Activated CD4-positive, alpha-beta T cell treated with anti-CD3 and anti-CD28 coated beads, Interleukin-2, amount 10 ng/mL, durations not matched to agents 7 days and 5 days (primary cell): ENCODE results near the gene NRXN2. TPM values are rescaled to one million over a fixed set of nuclear protein-coding genes. Genes with fewer than 3 reads are reported as not detected.

Source experiments
- CTCF ChIA-PET: fragments of 350-600 bp; sonication (Branson Sonifier 250); formaldehyde crosslinking; loops from one replicate; lab custom pipeline; 2021; ENCODE audit warnings: antibody characterized with exemption; lab: Charles Lee
- POLR2A ChIA-PET: fragments of 350-600 bp; sonication (Branson Sonifier 250); formaldehyde crosslinking; loops from one replicate; lab custom pipeline; 2021; ENCODE audit warnings: antibody characterized with exemption; lab: Charles Lee
- DNase-seq: peaks from one replicate; pipeline ENCODE4 v3.0.0-alpha.2; 2020
- H3K27ac Mint-ChIP-seq: one replicate; pipeline ENCODE4 v1.8.0; 2021; ENCODE audit warnings: mild to moderate bottlenecking, moderate library complexity, mixed read lengths
- H3K27me3 Mint-ChIP-seq: one replicate; pipeline ENCODE4 v1.8.0; 2021; ENCODE audit warnings: mixed read lengths
- H3K36me3 Mint-ChIP-seq: one replicate; pipeline ENCODE4 v1.8.0; 2021; ENCODE audit warnings: low read depth, mixed read lengths
- H3K4me1 Mint-ChIP-seq: one replicate; pipeline ENCODE4 v1.8.0; 2021; ENCODE audit warnings: mixed read lengths
- H3K4me3 Mint-ChIP-seq: one replicate; pipeline ENCODE4 v1.8.0; 2021; ENCODE audit warnings: mild to moderate bottlenecking, moderate library complexity, mixed read lengths
- H3K9me3 Mint-ChIP-seq: one replicate; pipeline ENCODE4 v1.8.0; 2021; ENCODE audit warnings: mixed read lengths
- total RNA-seq, 2 experiments: library from RNA; stranded (reverse); gene quantifications; one replicate each; pipeline ENCODE4 v1.2.3, GENCODE V29; 2021

NRXN2 gene
- total RNA-seq, 2 experiments from 2014 or later = 0.07 to 0.15 TPM

DNA sequence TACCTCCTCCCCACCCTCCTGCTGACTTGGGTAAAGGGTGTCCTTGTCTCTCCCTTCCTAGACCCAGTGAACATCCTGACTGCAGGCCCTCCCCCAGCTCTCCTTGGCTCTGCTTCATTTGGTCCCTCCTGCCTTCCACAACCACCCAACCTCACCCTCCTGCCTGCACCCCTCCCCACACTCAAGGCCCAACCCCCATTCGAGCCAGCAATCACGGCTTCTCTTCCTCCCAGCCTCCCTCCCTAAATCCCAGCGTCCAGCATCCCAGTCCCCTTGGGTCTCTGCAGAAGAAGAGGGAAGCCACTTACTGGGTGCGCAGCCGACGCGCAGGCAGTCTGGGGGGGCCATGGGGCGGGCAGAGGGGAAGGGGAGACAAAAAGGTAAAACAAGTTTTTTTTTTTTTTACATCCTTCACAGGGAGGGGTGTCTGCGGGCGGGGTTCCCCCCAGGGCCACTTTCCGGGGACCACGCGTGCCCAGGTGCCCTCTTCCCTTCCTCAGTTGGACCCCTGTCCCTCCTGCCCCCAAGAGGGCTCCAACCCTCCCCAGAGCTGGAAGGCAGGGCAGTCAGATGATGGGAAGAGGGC, 69.5 kb downstream of the NRXN2 start:
- H3K9me3 Mint-ChIP-seq = no peaks in the 10 kb centered on the region
- no peak overlapping the region for H3K4me3 Mint-ChIP-seq
- CTCF ChIA-PET = interaction anchor here (1.0 to 1.3 kb wide), 2 partner anchors 9 to 158 kb away, joined by 3 read pairs; no protein-coding TSS in a partner anchor
- POLR2A ChIA-PET = no interaction called here
- no peak for DNase-seq
- H3K27me3 Mint-ChIP-seq = no peaks in the 10 kb centered on the region
- no peaks in the 10 kb centered on the region for H3K36me3 Mint-ChIP-seq
- H3K4me1 Mint-ChIP-seq = peaks cover 7% of the 10 kb centered on the region
- peak overlapping the region; percentile 31 for H3K27ac Mint-ChIP-seq

DNA sequence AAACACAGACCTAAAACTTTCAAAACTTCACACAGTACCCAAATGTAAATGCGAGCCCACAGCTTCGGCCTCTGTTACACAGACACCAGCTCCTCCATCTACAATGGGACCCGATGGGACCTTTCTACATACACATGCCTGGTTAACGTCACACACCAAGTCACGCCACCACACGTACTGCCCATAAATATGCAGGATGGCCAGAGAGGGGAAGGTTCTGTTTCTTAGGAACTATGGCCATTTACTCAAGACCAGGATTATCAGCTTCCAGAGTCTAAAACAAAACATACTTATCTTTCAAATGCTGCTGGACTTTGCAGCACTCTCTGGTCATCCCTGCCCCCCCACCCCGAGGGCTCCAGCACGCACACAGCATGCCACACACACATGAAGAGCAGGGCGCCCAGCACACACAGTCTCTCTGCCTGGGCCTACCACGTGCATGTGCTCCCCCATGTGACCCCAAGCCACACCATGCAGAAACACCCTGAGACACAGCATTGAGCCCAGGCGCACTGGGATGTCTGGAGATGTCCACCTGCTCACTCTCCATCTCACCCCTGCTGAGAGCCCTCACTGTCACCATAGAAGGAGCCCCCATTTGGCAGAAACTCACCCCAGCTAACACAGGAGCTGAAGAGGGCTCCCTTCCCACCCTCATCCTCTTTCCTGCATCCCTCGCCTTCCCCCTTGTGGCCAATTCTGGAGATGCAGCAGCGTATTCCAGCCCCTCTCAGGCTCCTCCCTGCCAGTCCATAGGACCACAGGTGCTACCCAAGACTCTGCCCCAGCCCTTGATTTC, 70.2 kb downstream of the NRXN2 start:
- Mint-ChIP-seq H3K27ac (peak overlapping the region; percentile 31), H3K9me3 (no peaks in the 10 kb centered on the region), H3K36me3 (no peaks in the 10 kb centered on the region), H3K4me3 (no peak overlapping the region), H3K4me1 (peaks cover 6% of the 10 kb centered on the region), H3K27me3 (no peaks in the 10 kb centered on the region)
- ChIA-PET POLR2A (no interaction called here), CTCF (interaction anchor here (1.0 to 2.0 kb wide), 3 partner anchors 8 to 203 kb away, joined by 3 to 6 read pairs (median 3); no protein-coding TSS in a partner anchor)
- DNase-seq = peak; percentile 76

DNA sequence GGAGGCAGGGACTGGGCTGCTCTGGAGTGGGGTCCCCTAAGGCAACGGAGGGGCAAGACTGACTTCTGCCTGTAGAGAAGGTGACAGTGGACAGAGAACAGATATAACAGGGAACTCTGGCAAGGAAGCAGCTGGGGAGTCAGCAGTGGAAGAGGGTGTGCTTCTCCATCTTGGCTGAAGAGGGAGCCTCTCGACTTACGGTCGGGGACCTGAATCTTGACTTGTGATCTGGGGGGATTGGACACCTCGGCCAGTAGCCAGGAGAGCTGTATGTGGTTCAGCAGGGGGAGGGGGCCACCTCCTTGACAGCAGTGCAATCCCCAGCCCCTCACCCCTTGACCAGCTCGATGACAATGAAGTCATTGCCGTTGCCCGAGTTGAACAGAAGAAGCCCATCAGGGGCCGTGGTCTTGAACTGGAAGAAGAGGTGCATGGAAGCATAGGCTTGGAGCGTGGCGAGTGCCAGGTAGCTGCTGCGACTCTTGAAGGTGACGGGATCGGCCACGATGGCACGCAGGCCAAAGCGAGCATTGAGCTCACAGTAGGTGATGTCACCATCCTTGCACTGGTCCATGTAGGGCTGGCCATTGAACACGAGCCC, 72.0 kb downstream of the NRXN2 start:
- Mint-ChIP-seq H3K36me3 (no peaks in the 10 kb centered on the region), H3K4me1 (no peaks in the 10 kb centered on the region), H3K9me3 (no peaks in the 10 kb centered on the region), H3K27me3 (peaks cover 7% of the 10 kb centered on the region), H3K27ac (no peak overlapping the region), H3K4me3 (no peak overlapping the region)
- POLR2A ChIA-PET = no interaction called here
- no peak for DNase-seq
- CTCF ChIA-PET = interaction anchor here (0.5 to 2.5 kb wide), 6 partner anchors 10 to 843 kb away, joined by 3 to 10 read pairs (median 4); no protein-coding TSS in a partner anchor

DNA sequence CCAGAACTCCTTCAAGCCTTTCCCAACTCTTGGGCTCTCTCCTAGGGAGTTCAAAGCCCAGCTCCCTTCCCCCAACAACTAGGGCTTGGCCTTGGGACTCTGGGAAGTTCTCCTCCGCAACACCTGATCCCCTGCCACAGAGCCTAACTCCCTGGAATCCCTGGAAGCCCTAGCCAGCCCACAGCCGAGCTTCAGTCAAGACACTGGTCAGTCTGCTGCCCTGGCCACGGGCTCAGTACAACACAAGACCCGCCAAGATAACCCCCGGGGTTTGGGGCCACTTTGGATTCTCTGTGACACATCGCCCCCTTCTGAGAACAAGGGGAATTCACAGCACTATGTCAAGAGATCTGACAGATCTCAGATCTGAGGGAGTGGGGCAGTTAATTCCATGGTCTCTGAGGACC, 73.7 kb downstream of the NRXN2 start:
- ChIA-PET CTCF (interaction anchor here (0.6 to 2.5 kb wide), 7 partner anchors 10 to 200 kb away, joined by 3 to 10 read pairs (median 3); no protein-coding TSS in a partner anchor), POLR2A (no interaction called here)
- Mint-ChIP-seq H3K4me1 (no peaks in the 10 kb centered on the region), H3K27me3 (peaks cover 23% of the 10 kb centered on the region), H3K27ac (no peak overlapping the region), H3K36me3 (no peaks in the 10 kb centered on the region), H3K4me3 (no peak overlapping the region), H3K9me3 (no peaks in the 10 kb centered on the region)
- no peak for DNase-seq

DNA sequence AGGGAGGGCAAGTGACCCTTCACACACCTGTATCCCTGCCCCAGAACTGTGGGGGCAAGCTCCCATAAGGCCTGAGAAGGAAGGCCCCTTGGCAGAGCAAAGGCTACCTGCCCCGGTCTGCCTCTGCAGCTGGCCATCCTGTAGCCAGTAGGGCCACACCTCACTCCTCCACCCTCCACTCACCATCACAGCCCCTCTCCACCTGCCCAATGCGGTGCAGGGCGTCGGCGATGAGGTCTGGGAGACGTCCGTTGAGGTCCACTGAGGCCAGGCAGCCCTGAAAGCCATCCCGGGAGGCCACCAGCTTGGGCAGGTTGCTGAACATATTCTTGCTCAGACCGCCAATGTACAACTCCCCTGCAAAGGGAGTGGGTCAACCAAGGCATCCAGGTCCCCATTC, 74.4 kb downstream of the NRXN2 start:
- Mint-ChIP-seq H3K4me3 (no peak overlapping the region), H3K27me3 (peaks cover 29% of the 10 kb centered on the region), H3K4me1 (no peaks in the 10 kb centered on the region), H3K9me3 (no peaks in the 10 kb centered on the region), H3K27ac (no peak overlapping the region), H3K36me3 (no peaks in the 10 kb centered on the region)
- no peak for DNase-seq
- CTCF ChIA-PET = interaction anchor here (0.9 to 2.3 kb wide), 4 partner anchors 9 to 199 kb away, joined by 3 to 6 read pairs (median 4); no protein-coding TSS in a partner anchor
- POLR2A ChIA-PET = no interaction called here

DNA sequence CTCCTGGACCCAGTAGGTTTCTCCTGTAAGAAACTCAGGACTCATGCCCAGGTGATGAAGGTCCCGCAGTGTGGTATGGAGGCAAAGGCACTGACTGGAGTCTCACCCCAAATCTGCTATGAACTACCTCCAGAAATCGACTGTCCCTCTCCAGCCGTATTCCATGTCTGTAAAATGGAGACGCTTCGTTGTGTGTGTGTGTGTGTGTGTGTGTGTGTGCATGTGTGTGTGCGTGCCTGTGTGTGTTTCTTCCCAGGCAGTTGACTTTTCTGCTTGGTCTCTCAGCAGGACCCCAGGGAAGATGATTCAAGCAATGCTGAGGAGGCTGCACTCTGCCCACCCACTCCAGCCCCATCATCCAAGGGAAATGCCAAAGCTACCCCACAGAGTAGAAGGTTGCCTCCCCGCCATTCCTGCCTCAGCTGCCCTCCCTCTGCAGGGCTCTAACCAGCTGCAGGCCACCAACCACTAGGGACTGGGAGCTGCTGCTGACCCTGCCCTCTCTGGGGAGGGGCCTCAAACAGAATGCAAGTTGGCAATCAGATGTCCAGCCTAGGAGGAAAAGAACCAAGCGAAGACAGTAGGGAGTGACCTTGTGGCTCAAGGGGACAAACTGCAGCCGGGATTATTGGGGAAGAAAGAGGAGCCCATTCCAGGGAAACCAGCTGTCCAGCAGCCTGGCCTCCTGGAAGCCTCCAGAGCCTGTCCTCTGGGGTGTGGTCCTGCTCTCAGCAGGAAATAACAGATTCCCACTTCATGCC, 75.8 kb downstream of the NRXN2 start:
- no peak overlapping the region for H3K4me3 Mint-ChIP-seq
- POLR2A ChIA-PET = no interaction called here
- DNase-seq = no peak

DNA sequence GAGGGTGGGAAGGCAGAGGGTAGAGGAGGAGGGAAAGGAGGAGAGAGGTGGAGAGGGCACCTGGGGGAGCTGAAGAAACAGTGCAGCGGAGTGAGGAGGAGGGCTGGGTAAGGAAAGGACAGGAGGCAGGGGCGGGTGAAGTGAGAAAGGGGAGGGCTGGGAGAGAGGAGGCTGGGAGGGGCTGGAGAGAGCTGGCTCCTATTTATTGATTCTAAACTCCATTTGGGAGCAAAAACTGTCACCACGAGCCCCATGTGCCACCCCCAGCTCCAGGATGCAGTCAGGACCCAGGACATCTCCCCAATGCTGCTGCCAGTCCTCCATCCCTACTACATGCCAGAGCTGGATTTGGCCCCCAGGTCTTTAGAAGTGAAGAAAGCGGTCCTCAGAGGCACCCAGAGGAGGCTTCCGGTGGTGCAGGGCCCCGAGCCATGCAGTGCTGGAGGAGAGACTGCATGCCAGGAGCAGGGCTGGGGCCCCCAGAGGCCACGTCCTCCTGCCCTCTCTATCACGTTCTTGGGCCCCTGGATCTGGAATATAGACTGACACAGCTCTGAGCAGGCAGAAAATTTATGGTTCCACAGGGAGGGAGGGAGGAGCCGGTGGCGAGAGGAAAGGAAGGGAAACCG, 78.2 kb downstream of the NRXN2 start:
- POLR2A ChIA-PET = no interaction called here

More for the DNA sequence above, 75.8 kb downstream of the NRXN2 start:
- no peaks in the 10 kb centered on the region for H3K9me3 Mint-ChIP-seq
- H3K4me1 Mint-ChIP-seq = no peaks in the 10 kb centered on the region
- H3K27ac Mint-ChIP-seq = no peak overlapping the region
- no peaks in the 10 kb centered on the region for H3K36me3 Mint-ChIP-seq
- CTCF ChIA-PET = interaction anchor here (0.9 to 2.3 kb wide), 3 partner anchors 73 to 198 kb away, joined by 3 to 6 read pairs (median 3); no protein-coding TSS in a partner anchor
- peaks cover 29% of the 10 kb centered on the region for H3K27me3 Mint-ChIP-seq

DNA sequence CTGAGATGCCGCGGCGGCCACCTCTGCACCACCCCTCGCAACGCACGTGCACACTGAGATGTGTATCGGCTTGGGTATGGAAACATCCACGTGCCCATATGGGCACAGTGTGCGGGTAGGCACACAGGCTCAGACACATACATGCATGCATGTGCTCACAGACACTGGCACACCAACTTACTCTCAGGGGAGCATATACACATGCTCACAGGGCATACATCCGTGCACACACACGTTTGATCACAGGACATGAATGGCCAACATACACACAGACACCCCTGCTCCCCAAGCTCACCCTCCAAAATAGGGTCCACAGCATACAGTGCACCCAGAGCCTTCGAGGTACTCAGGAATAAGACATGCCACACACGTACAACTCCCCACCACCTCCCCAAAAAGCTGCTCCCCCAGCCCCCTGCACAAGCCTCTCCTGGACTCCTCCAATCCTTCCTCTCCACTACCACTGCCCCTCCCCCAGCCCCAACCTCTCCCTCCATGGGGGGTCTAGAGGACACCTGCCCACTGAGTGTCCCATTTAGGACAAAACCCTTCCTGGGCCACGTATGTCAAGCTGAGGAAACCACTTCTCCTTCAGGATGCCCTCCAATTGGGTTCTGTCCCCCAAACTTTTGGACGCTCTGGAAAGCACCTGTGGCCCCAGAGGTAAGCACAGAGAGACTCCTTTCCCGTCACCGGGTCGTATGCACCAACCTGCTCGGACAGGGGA, 78.9 kb downstream of the NRXN2 start:
- POLR2A ChIA-PET = no interaction called here

More for the DNA sequence above, 78.2 kb downstream of the NRXN2 start:
- Mint-ChIP-seq H3K4me1 (no peaks in the 10 kb centered on the region), H3K27me3 (peaks cover 29% of the 10 kb centered on the region), H3K36me3 (no peaks in the 10 kb centered on the region), H3K4me3 (no peak overlapping the region), H3K27ac (no peak overlapping the region), H3K9me3 (no peaks in the 10 kb centered on the region)
- CTCF ChIA-PET = interaction anchor here (0.8 to 1.6 kb wide), 3 partner anchors 9 to 196 kb away, joined by 3 read pairs; no protein-coding TSS in a partner anchor
- no peak for DNase-seq

DNA sequence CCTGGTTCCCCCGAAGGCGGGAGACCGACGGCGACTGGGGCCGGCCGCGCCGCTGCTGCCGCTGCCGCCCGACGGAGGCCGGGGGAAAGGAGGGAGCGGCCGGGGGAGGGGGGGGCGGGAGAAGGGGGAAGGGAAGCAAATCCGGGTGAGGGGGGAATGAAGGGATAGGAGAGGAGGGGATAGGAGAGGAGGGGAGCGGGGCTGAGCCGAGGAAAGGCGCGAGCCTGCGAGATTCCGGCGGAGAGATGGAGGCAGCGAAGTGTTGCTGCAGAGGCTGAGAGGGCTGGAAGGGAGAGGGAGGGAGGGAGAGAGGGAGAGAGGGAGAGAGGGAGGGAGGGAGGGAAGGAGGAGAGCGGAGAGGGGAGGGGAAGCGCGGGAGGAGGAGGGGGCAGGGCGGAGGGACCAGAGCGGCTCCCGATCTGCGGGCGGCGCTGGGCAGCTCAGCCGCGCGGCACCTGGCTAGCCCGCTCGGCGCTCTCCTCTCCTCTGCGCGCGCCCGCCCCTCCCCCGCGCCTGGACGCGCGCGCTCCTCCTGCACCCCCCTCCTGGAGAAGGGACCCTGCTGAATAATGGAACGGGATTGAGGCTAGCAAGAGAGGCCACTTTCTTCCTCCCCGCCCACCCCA, 79.6 kb downstream of the NRXN2 start:
- POLR2A ChIA-PET = no interaction called here
- H3K27ac Mint-ChIP-seq = no peak overlapping the region
- CTCF ChIA-PET = interaction anchor here (1.6 kb wide), 1 partner anchor 194 kb away, joined by 3 read pairs; no protein-coding TSS in a partner anchor
- H3K4me1 Mint-ChIP-seq = no peaks in the 10 kb centered on the region
- no peaks in the 10 kb centered on the region for H3K9me3 Mint-ChIP-seq
- no peaks in the 10 kb centered on the region for H3K36me3 Mint-ChIP-seq
- peaks cover 29% of the 10 kb centered on the region for H3K27me3 Mint-ChIP-seq
- no peak for DNase-seq
- no peak overlapping the region for H3K4me3 Mint-ChIP-seq

More for the DNA sequence above, 78.9 kb downstream of the NRXN2 start:
- H3K27ac Mint-ChIP-seq = no peak overlapping the region
- H3K9me3 Mint-ChIP-seq = no peaks in the 10 kb centered on the region
- CTCF ChIA-PET = interaction anchor here (0.8 to 1.6 kb wide), 3 partner anchors 9 to 195 kb away, joined by 3 read pairs; no protein-coding TSS in a partner anchor
- H3K36me3 Mint-ChIP-seq = no peaks in the 10 kb centered on the region
- H3K4me1 Mint-ChIP-seq = no peaks in the 10 kb centered on the region
- no peak overlapping the region for H3K4me3 Mint-ChIP-seq
- H3K27me3 Mint-ChIP-seq = peaks cover 29% of the 10 kb centered on the region
- no peak for DNase-seq

DNA sequence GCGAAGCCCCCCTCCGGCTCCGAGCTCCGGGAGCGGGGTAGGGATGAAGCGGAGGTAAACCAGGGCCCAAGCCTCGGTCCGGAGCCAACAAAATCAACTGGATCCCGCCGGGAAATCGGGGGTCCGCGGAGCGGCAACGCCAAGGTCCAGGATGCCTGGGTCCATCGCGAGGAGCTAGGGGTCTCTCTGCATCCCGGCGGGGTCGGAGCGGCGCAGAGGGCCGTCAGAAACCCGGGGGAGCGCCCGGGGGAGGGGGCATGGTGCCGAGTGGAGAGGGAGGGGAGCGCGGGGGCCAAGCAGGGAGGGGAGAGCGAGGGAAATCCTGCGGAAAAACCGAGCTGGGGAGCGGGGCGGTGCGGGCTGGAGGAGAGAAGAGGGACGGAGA, 80.1 kb downstream of the NRXN2 start:
- Mint-ChIP-seq H3K27me3 (peaks cover 29% of the 10 kb centered on the region), H3K27ac (no peak overlapping the region), H3K4me3 (no peak overlapping the region), H3K9me3 (no peaks in the 10 kb centered on the region), H3K4me1 (no peaks in the 10 kb centered on the region), H3K36me3 (no peaks in the 10 kb centered on the region)
- ChIA-PET CTCF (no interaction called here), POLR2A (no interaction called here)
- DNase-seq = no peak

DNA sequence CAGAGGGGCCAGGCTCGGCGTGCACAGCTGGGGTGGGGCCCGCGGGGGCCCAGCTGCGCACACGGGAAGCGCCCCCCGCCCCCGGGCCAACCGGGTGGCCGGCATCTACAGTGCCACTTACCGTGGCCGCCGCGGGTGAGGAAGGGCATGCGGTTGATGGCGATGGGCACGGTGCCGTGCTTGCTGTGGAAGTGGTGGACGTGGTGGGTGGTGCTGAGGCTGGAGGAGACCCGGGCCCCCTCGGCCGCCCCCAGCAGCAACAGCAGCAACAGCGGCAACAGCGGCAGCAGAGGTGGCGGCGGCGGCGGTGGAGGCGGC, 80.6 kb downstream of the NRXN2 start:
- Mint-ChIP-seq H3K27ac (no peak overlapping the region), H3K27me3 (peaks cover 29% of the 10 kb centered on the region), H3K9me3 (no peaks in the 10 kb centered on the region), H3K36me3 (no peaks in the 10 kb centered on the region), H3K4me3 (no peak overlapping the region), H3K4me1 (no peaks in the 10 kb centered on the region)
- ChIA-PET CTCF (no interaction called here), POLR2A (no interaction called here)
- DNase-seq = no peak
